Measurements from ENCODE around the gene GARIN5A.

DNA sequence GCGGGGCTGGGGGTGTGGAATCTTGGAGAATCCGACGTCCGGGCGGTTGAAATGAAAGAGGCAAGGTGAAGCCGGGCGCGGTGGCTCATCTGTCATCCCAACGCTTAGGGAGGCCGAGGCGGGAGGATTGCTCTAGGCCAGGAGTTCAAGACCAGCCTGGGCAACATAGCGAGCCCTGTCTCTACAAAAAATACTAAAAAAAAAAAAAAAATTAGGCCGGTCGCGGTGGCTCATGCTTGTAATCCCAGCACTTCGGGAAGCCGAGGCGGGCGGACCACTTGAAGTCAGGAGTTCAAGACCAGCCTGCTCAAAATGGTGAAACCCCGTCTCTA, 225 bp upstream of the GARIN5A start:
- no peak for TF ChIP-seq REST (IDR thresholded peaks at IDR 0.05; ENCODE audit: low read depth, low read length)
- TF ChIP-seq, protein P1, sequence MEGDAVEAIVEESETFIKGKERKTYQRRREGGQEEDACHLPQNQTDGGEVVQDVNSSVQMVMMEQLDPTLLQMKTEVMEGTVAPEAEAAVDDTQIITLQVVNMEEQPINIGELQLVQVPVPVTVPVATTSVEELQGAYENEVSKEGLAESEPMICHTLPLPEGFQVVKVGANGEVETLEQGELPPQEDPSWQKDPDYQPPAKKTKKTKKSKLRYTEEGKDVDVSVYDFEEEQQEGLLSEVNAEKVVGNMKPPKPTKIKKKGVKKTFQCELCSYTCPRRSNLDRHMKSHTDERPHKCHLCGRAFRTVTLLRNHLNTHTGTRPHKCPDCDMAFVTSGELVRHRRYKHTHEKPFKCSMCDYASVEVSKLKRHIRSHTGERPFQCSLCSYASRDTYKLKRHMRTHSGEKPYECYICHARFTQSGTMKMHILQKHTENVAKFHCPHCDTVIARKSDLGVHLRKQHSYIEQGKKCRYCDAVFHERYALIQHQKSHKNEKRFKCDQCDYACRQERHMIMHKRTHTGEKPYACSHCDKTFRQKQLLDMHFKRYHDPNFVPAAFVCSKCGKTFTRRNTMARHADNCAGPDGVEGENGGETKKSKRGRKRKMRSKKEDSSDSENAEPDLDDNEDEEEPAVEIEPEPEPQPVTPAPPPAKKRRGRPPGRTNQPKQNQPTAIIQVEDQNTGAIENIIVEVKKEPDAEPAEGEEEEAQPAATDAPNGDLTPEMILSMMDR (IDR thresholded peaks at IDR 0.05) = no peak
- no peak for TF ChIP-seq EP300 (IDR thresholded peaks at IDR 0.05; ENCODE audit: borderline replicate concordance in 1 of 2, low read depth in 1 of 2, low read length in 1 of 2)
- no peak for TF ChIP-seq ZBTB33 (IDR thresholded peaks at IDR 0.05; ENCODE audit: borderline replicate concordance, low read depth)
- TF ChIP-seq, protein P2, sequence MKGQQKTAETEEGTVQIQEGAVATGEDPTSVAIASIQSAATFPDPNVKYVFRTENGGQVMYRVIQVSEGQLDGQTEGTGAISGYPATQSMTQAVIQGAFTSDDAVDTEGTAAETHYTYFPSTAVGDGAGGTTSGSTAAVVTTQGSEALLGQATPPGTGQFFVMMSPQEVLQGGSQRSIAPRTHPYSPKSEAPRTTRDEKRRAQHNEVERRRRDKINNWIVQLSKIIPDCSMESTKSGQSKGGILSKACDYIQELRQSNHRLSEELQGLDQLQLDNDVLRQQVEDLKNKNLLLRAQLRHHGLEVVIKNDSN (IDR thresholded peaks at IDR 0.05; ENCODE audit: borderline replicate concordance, low read depth) = no peak
- TF ChIP-seq POLR2AphosphoS5 (IDR thresholded peaks at IDR 0.05; ENCODE audit: low read depth, low read length) = no peak

All from SK-N-SH (cell line).